GM12891 (cell line): ENCODE results near the gene TTC28.

Experiments used
- DNase-seq: peaks from one replicate; pipeline ENCODE4 v3.0.0; 2011; ENCODE audit warnings: low spot score; ENCODE audit not compliant: insufficient read length
- FAIRE-seq: peaks from 2 replicates; lab custom pipeline; 2011; peaks lifted over from hg19 to GRCh38; lab: Jason Lieb, UNC
- PAX5 ChIP-seq: IDR thresholded peaks from 2 replicates; pipeline ENCODE4 v1.6.1; 2011; ENCODE audit warnings: low read length, moderate library complexity, mild to moderate bottlenecking; ENCODE audit not compliant: insufficient read depth, severe bottlenecking
- POLR2A ChIP-seq: IDR thresholded peaks from 2 replicates; pipeline ENCODE4 v1.6.1; 2011; ENCODE audit warnings: low read depth, low read length, control low read depth
- POLR2AphosphoS5 ChIP-seq: IDR thresholded peaks from 2 replicates; pipeline ENCODE4 v1.6.1; 2011; ENCODE audit warnings: low read depth, low read length, control low read depth
- POU2F2 ChIP-seq: IDR thresholded peaks from 2 replicates; pipeline ENCODE4 v1.6.1; 2011; ENCODE audit warnings: low read depth, mild to moderate bottlenecking, control low read depth, low read length, moderate library complexity
- SPI1 ChIP-seq: IDR thresholded peaks from 2 replicates; pipeline ENCODE4 v1.6.1; 2011; ENCODE audit warnings: low read depth, low read length, control low read depth
- TAF1 ChIP-seq: IDR thresholded peaks from 2 replicates; pipeline ENCODE4 v1.6.1; 2011; ENCODE audit warnings: low read depth, low read length, control low read depth

Gene TTC28

GRCh38 chr22:28332410-28332809, 347.2 kb downstream of the TTC28 start:
- no peak for DNase-seq
- TF ChIP-seq PAX5 (no peak), POLR2A (no peak), TAF1 (no peak)
- no peak for FAIRE-seq

DNA sequence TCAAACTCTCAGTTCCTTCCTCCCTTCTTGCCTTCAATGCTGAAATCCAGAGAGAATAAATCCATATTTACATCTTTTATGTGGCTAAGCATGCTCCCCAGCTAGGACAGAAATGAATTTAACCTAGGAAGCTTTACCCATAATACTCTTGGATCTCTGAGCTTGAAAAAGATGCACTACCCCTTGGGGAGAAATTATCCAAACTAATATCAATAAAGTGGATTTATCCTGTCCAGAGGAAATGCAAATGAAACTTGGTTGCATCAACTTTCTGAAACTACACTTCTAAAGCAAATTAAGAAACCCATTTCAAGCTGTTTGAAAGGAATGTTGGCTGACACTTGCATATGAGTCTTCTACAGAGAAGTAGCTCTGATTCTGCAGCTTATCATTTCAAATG, 347.9 kb downstream of the TTC28 start:
- TF ChIP-seq POLR2AphosphoS5 (no peak), POLR2A (no peak), POU2F2 (no peak), PAX5 (no peak), SPI1 (no peak), TAF1 (no peak)
- DNase-seq (no peak), FAIRE-seq (no peak)

- no peak for TF ChIP-seq POU2F2
- no peak for TF ChIP-seq TAF1
- no peak for TF ChIP-seq POLR2A
- no peak for TF ChIP-seq POLR2AphosphoS5
- no peak for TF ChIP-seq SPI1
- no peak for TF ChIP-seq PAX5
- DNase-seq: no peak
- no peak for FAIRE-seq
Observed at GRCh38 chr22:28329186-28330073, 350.2 kb downstream of the TTC28 start.

- TF ChIP-seq POLR2A (no peak), PAX5 (no peak), POLR2AphosphoS5 (no peak), POU2F2 (no peak), SPI1 (no peak), TAF1 (no peak)
- DNase-seq (no peak), FAIRE-seq (no peak)
Observed at GRCh38 chr22:28328756-28329155, 350.9 kb downstream of the TTC28 start.

GRCh38 chr22:28316014-28316413, 363.6 kb downstream of the TTC28 start:
- no peak for FAIRE-seq
- no peak for DNase-seq
- no peak for TF ChIP-seq SPI1
- no peak for TF ChIP-seq TAF1
- no peak for TF ChIP-seq PAX5
- TF ChIP-seq POLR2AphosphoS5: no peak
- no peak for TF ChIP-seq POU2F2
- TF ChIP-seq POLR2A: no peak

DNA sequence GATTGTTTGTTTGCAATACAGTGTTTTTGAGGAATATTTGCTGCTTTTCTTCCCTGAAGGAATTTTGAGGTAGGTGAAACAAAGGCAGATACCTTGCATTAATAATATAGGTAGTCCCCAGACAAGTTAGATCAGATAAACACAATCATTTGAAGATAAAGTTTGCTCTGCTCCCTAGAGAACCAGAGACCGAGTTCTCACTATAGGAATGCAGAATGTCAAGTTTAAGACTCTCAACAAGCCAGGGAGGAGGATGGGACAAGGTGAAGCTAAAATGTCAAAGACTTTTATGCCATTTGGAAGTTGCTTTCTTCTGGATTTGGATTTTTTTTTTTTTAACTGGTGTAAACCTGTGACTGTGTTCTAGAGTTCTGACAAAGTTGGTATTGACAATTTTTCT, 364.7 kb downstream of the TTC28 start:
- no peak for FAIRE-seq
- TF ChIP-seq POLR2A: no peak
- TF ChIP-seq TAF1: no peak
- no peak for TF ChIP-seq PAX5
- TF ChIP-seq POLR2AphosphoS5: no peak
- TF ChIP-seq POU2F2: no peak
- TF ChIP-seq SPI1: no peak
- DNase-seq: no peak

DNA sequence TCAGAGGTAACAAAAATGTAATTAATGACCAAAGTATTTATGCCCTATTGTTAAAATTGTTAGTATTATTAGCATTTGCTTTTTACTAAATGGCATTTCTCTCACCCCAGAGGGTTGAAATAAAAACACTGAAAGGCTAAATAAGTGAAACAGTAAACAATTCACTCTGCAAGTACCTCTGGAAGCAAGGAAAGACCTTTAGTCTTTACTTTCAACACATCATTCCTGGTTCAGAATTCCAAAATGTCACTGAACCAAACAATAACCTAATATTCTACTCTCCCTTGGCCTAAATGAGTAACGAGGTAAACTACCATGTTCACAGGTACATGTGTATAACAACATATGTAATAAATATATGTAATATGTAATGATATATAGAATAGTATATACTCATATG, 369.3 kb downstream of the TTC28 start:
- no peak for TF ChIP-seq POLR2A
- FAIRE-seq (no peak), DNase-seq (no peak)

DNA sequence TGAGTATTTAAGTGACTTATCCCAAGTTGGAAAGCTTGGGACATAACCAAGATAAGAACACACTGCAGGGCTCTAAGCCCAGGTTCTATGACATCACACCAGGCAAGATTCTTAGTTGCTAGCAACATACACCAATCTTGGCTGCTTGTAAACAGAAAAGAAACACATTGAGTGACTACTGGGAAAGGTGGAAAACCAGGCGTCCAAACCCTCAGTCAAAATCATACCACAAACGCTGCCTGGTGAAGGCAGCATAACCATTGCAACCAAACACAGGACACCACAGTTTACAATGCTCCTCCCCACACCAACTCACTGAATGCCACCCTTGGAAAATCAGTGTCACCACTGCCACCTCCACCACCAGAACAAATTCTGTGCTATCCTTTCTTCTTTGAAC, 379.9 kb downstream of the TTC28 start:
- no peak for TF ChIP-seq POU2F2
- TF ChIP-seq POLR2AphosphoS5: no peak
- TF ChIP-seq SPI1: no peak
- no peak for TF ChIP-seq TAF1
- no peak for TF ChIP-seq POLR2A
- no peak for TF ChIP-seq PAX5
- FAIRE-seq: no peak

DNA sequence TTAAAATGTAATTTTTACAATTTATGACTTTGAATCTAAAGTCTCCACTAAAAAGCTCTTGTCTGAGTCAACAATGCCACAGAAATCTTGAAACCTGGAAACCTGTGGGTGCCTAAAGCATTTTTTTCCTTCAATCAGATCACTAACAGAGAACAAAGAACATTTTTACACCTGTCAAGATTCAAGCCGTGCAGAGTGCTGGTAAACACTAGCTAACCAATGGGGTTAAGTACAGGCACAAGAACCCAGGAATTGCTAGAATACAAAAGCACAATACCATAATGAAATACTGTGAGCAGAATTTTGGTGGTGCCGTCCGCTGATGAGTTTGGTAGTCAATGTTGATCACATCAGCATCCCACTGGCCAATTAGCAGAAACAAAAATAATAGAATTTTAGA, 380.3 kb downstream of the TTC28 start:
- no peak for DNase-seq
- no peak for FAIRE-seq
- TF ChIP-seq SPI1: no peak
- no peak for TF ChIP-seq POLR2AphosphoS5
- no peak for TF ChIP-seq PAX5
- no peak for TF ChIP-seq TAF1
- no peak for TF ChIP-seq POU2F2
- no peak for TF ChIP-seq POLR2A

More for the DNA sequence above, 379.9 kb downstream of the TTC28 start:
- DNase-seq: no peak

DNA sequence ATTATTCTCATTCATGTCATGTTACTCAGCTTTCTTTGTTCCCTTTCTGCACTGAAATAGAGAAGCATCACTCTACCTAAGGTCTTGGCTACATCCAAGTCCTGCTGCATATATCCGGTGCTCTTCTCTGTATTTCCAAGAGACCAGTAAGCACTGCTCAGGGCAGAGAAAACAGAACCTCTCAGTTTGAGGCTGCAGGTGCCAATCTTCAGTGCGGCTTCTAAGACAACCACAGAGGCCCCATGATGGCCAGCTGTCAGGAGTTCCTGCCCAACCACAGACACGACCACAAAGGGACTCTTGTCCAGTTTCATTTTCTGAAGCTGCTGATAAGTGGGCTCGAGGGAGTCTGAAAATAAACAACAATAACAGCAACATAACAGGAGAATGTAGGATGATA, 382.1 kb downstream of the TTC28 start:
- TF ChIP-seq POLR2AphosphoS5 (no peak), TAF1 (no peak), POLR2A (no peak), POU2F2 (no peak), PAX5 (no peak), SPI1 (no peak)
- FAIRE-seq: peak; percentile 26
- peak; percentile 13 for DNase-seq
